Esophagus muscularis mucosa (tissue), 4 donors: ENCODE results near the gene DNAI7.

Source experiments
- CTCF ChIP-seq, 3 experiments: fragments of 200-600 bp in 2 of 3; fragments of 450-650 bp in 1 of 3; sonication (generic) in 2 of 3; IDR thresholded peaks; one replicate each; pipeline ENCODE4 v1.5.1; 2017 to 2019; ENCODE audit warnings: antibody characterized with exemption in 3 of 3, mild to moderate bottlenecking in 2 of 3, moderate library complexity in 1 of 3
- EP300 ChIP-seq: sonication (generic); formaldehyde crosslinking; IDR thresholded peaks from one replicate; pipeline ENCODE4 v1.6.1; 2017; ENCODE audit warnings: antibody characterized with exemption
- POLR2A ChIP-seq: fragments of 450-650 bp; IDR thresholded peaks from one replicate; pipeline ENCODE4 v1.6.1; 2017; ENCODE audit warnings: antibody characterized with exemption, moderate library complexity, mild to moderate bottlenecking, low read depth
- POLR2AphosphoS5 ChIP-seq, 2 donors: sonication (generic); formaldehyde crosslinking; IDR thresholded peaks; one replicate each; pipeline ENCODE4 v1.6.1; 2017; ENCODE audit warnings: antibody characterized with exemption in 2 of 2

GRCh38 chr12:25182765-25183164 is 12.2 kb downstream of the DNAI7 start:
- no peak for TF ChIP-seq CTCF (IDR thresholded peaks at IDR 0.05)
- TF ChIP-seq POLR2A, result no peak
- TF ChIP-seq POLR2AphosphoS5 (IDR thresholded peaks at IDR 0.05), result no peak
- no peak for TF ChIP-seq EP300
